AG04450 (cell line): Measurements from ENCODE around the gene DDX43. TPM values are rescaled to one million over a fixed set of nuclear protein-coding genes. Genes with fewer than 3 reads are reported as not detected.
"Not testable (repeated sequence)": the region's sequence is repeated elsewhere in the genome, so short reads cannot be mapped to it uniquely, and the experiment has no call there.

ENCODE experiments used
- CTCF ChIA-PET: fragments of 300-600, 350-600 bp; formaldehyde crosslinking; extraction: SDS; loops from one replicate; lab custom pipeline; 2022; ENCODE audit warnings: antibody characterized with exemption, inconsistent platforms; lab: Charles Lee
- POLR2A ChIA-PET: fragments of 350-600 bp; formaldehyde crosslinking; extraction: SDS; loops from one replicate; lab custom pipeline; 2021; ENCODE audit warnings: antibody characterized with exemption, inconsistent platforms; lab: Yijun Ruan, JAX
- DNase-seq: peaks from one replicate; pipeline ENCODE4 v3.0.0-alpha.2; 2011; ENCODE audit warnings: low read depth, low spot score
- H3K27ac ChIP-seq: one replicate; pipeline ENCODE4 v1.5.1; 2012; ENCODE audit warnings: low read depth, low read length, control low read depth
- H3K27me3 ChIP-seq: one replicate; pipeline ENCODE4 v1.6.0; 2012; ENCODE audit warnings: low read length; ENCODE audit not compliant: control insufficient read depth, insufficient read depth
- H3K4me3 ChIP-seq: 2 replicates; pipeline ENCODE4 v1.5.1; 2011; ENCODE audit warnings: mild to moderate bottlenecking, low read depth, low read length, control low read depth
- H3K9me3 ChIP-seq: 2 replicates; pipeline ENCODE4 v1.5.1; 2012; ENCODE audit warnings: low read length; ENCODE audit not compliant: control insufficient read depth, insufficient read depth
- polyA plus RNA-seq: library from polyadenylated mRNA; depleted of rRNA; stranded (reverse); fragments of >200 nt; gene quantifications from 2 replicates; pipeline ENCODE4 v1.2.3, GENCODE V29; 2011
- TF ChIP-seq, protein P1 (sequence below): IDR thresholded peaks from 2 replicates; pipeline ENCODE4 v1.5.1; 2011; ENCODE audit warnings: low read depth, low read length, control low read depth, inconsistent platforms

Gene DDX43
- polyA plus RNA-seq, 1 experiment = 0.37 TPM

DNA sequence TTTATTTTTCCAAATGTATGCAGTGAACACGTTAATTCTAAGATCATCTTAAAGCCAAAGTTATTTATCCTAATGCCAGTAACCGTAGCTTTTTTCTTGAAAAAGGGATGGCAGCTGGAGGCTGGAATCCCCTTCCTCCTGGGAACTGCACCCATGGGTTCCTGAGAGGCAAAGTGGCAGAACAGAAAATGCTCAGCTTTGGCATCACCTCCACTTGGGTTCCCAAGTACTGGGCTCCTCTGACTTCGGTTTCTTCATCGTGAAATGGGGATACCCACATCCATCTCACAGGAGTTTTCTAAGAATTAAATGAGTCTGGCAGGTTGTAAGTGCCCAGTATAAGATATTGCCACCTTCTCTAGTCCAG is 6.2 kb upstream of the DDX43 start:
- Histone ChIP-seq H3K27ac (no peak overlapping the region), H3K9me3 (no peaks in the 10 kb centered on the region), H3K4me3 (peak overlapping the region; percentile 65), H3K27me3 (no peaks in the 10 kb centered on the region)
- ChIA-PET POLR2A (interaction anchor here (0.9 to 1.2 kb wide), 2 partner anchors 73 to 102 kb away, joined by 3 to 4 read pairs; partner anchors contain the start of gene MTO1), CTCF (interaction anchor here (0.7 to 3.8 kb wide), 12 partner anchors 10 to 103 kb away, joined by 3 to 32 read pairs (median 4); no protein-coding TSS in a partner anchor)
- no peak for DNase-seq
- TF ChIP-seq, protein P1, sequence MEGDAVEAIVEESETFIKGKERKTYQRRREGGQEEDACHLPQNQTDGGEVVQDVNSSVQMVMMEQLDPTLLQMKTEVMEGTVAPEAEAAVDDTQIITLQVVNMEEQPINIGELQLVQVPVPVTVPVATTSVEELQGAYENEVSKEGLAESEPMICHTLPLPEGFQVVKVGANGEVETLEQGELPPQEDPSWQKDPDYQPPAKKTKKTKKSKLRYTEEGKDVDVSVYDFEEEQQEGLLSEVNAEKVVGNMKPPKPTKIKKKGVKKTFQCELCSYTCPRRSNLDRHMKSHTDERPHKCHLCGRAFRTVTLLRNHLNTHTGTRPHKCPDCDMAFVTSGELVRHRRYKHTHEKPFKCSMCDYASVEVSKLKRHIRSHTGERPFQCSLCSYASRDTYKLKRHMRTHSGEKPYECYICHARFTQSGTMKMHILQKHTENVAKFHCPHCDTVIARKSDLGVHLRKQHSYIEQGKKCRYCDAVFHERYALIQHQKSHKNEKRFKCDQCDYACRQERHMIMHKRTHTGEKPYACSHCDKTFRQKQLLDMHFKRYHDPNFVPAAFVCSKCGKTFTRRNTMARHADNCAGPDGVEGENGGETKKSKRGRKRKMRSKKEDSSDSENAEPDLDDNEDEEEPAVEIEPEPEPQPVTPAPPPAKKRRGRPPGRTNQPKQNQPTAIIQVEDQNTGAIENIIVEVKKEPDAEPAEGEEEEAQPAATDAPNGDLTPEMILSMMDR = no peak

DNA sequence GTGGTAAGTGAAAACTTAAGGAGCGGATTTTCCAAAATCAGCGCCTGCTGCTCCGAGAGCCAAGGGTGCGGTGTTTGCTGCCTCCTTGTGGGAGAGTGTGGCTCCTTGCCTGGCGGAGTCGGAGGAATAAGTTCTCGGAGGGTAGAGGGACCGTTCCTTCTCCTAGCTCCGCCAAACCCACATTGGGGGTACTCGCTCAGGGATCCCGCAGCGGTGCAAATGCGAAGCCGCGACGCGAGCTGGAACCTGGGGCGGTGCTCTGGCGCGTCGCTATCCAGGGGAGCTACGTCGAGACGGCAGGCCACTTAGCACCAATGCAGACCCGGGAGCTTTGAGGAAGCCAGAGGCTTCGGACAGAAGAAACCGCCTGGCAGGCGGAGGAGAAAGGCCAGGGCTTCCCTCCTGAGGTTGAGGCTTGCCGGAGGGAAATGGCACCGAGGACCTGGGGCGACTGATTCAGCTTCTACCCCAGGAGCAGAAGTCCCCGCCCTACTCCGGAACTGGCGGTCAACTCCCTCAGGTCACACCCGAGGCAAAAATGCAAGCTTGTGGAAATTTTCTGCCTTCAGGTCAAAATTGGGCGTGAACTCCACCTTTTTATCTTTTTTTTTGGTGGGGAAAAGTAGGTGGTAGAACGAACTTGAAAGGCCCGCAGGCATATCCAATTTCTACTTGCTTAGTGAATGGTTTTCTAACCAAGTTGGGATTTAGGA is 5.7 kb upstream of the DDX43 start:
- DNase-seq = peak; percentile 18
- Histone ChIP-seq H3K27me3 (no peaks in the 10 kb centered on the region), H3K9me3 (no peaks in the 10 kb centered on the region), H3K27ac (peak overlapping the region; percentile 31), H3K4me3 (peak overlapping the region; percentile 65)
- TF ChIP-seq, protein P1 = peak; percentile 88
- ChIA-PET POLR2A (interaction anchor here (0.6 to 1.2 kb wide), 3 partner anchors 62 to 103 kb away, joined by 3 to 4 read pairs (median 3); partner anchors contain the start of gene MTO1), CTCF (interaction anchor here (0.7 to 3.8 kb wide), 14 partner anchors 9 to 204 kb away, joined by 3 to 32 read pairs (median 4); no protein-coding TSS in a partner anchor)

DNA sequence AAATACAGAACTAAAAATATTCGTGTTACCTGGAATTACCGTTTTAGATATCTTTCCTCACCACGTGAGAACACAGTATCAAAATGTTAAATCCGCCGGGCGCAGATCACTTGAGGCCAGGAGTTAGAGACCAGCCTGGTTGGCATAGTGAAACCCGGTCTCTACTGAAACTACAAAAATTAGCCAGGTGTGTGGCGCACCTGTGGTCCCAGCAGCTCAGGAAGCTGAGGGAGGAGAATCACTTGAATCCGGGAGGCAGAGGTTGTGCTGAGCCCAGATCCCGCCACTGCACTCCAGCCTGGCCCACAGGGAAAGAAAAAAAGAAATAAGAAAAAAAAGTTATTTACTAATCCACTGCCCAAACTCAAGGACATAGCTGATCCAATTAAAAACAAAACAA is 4.8 kb upstream of the DDX43 start:
- Histone ChIP-seq H3K4me3 (no peak overlapping the region), H3K9me3 (peaks cover 5% of the 10 kb centered on the region; the same call in 1 of the 2 replicates), H3K27ac (no peak overlapping the region), H3K27me3 (no peaks in the 10 kb centered on the region)
- no peak for DNase-seq
- ChIA-PET POLR2A (no interaction called here), CTCF (interaction anchor here (0.7 to 3.8 kb wide), 2 partner anchors 104 to 978 kb away, joined by 3 to 32 read pairs; no protein-coding TSS in a partner anchor)
- TF ChIP-seq, protein P1 = no peak

DNA sequence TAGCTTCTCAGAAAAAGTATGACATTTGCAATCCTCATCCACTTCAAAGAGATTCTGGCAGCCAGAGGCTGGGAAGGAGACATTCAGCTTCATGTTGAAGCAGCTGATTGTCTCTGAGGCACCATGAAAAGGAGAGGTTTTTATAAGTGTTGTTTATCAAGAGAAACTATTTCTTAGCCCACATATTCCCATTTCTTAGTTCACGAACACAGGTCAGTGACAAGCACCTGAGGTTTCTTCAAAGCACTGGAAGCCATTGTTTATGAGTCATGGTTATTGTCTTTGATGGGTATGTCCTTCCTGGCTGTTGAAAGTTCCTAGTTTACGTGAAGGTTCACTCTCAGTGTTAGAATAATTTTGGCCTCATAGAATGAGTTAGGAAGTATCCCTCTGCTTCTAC is 3.0 kb upstream of the DDX43 start:
- Histone ChIP-seq H3K27me3 (no peaks in the 10 kb centered on the region), H3K4me3 (no peak overlapping the region), H3K9me3 (peaks cover 8% of the 10 kb centered on the region; the same call in 1 of the 2 replicates), H3K27ac (no peak overlapping the region)
- ChIA-PET POLR2A (no interaction called here), CTCF (interaction anchor here (3.8 kb wide), 1 partner anchor 106 kb away, joined by 32 read pairs; no protein-coding TSS in a partner anchor)
- TF ChIP-seq, protein P1 = no peak
- DNase-seq = no peak

DNA sequence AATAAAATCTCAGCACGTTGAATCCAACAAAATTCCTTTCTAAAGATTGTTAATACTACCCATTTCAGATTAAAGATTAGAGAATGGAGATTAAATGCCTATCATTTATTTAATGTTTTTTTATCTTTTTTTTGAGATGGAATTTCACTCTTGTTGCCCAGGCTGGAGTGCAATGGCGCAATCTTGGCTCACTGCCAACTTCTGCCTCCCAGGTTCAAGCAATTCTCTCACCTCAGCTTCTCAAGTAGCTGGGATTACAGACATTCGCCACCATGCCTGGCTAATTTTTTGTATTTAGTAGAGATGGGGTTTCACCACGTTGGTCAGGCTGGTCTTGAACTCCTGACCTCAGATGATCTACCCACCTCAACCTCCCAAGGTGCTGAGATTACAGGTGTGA is 2.4 kb upstream of the DDX43 start:
- POLR2A ChIA-PET, DNase-seq, H3K27me3 ChIP-seq, H3K4me3 ChIP-seq, H3K9me3 ChIP-seq, H3K27ac ChIP-seq, CTCF ChIA-PET: not testable (repeated sequence)
